Effector CD4-positive, alpha-beta T cell (primary cell): ENCODE data around the gene LMX1B.
A peak's percentile ranks its signal among the peaks of the same experiment; 100 is the strongest.
"Not testable (repeated sequence)": the region's sequence is repeated elsewhere in the genome, so short reads cannot be mapped to it uniquely, and the experiment has no call there.

Source experiments
- DNase-seq: peaks from one replicate; pipeline ENCODE4 v3.0.0-alpha.2; 2020

The LMX1B gene

GRCh38 chr9:126699401-126699881 lies 85.7 kb downstream of the LMX1B start:
- DNase-seq: no peak

- no peak for DNase-seq
Observed at GRCh38 chr9:126700296-126700695, 86.6 kb downstream of the LMX1B start.

- DNase-seq: no peak
Observed at GRCh38 chr9:126700903-126701812, 87.4 kb downstream of the LMX1B start.

DNA sequence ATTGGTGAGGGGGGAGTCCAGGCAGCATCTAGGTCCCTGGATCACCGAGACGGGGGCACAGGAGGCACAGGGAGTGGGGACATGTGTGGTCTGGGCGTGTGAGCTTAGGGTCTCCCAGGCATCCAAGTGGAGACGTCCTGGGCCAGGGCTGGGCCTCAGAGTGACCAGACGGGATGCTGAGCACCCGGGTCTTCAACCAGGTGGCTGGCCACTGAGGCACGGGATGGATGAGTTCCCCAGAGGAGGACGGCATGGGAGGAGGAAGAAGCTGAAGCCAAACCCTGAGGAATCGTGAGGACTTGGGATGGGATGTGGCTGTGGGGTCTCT lies 88.0 kb downstream of the LMX1B start:
- DNase-seq: no peak

DNA sequence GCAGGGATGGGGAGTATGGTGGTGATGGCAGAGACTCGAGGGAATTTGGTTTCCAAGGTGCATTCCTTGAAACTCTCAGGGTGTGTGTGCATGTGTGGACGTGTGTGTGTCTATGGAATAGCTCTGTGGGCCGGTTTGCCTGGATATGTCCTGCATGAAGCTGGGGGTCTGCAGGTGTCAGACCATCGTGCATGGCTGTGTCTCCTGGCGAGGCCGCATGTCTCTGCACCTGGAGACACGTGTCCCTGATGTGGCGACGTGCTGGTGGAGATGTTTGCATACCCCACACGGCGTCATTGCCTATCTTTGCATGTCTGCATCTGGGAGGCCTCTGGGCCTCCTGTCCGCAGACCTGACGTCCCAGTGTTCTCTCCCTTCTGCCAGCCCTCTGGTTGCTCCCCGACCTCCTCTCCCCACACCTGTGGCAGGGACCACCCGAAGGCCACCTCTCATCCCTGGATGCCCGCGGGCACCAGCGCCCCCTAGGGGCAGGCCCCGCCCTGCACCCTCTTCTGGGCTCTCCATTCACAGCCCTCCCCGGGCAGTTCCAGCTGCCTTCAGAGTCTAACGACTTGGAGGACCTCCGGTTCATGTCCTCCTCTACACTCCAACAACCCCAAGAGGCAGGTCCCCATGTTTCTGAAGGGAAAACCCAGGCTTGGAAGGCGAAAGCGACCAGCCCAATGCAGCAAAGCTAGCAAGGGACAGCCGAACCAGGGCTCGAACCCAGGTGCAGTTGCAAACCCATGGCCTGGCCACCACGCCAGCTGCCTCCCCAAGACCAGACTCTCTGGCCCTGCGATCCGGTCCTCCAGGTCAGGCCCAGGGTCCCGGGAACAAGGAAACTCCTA lies 88.6 kb downstream of the LMX1B start:
- DNase-seq: no peak

GRCh38 chr9:126703002-126703865 lies 89.5 kb downstream of the LMX1B start:
- DNase-seq: no peak

DNA sequence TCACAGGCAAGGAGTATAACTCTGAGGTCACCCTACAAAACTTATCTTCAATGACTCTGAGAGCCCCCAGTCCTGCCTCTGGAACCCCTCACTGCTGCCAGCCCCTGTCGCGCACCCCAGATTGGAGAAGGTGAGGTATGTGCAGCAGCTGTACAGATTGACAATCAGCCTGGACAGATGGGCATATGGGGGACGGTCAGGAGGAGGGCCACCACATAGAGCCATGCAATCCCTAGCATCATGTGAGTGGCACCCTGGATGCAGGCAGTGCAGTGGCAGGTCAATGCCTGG lies 90.1 kb downstream of the LMX1B start:
- DNase-seq: no peak

DNA sequence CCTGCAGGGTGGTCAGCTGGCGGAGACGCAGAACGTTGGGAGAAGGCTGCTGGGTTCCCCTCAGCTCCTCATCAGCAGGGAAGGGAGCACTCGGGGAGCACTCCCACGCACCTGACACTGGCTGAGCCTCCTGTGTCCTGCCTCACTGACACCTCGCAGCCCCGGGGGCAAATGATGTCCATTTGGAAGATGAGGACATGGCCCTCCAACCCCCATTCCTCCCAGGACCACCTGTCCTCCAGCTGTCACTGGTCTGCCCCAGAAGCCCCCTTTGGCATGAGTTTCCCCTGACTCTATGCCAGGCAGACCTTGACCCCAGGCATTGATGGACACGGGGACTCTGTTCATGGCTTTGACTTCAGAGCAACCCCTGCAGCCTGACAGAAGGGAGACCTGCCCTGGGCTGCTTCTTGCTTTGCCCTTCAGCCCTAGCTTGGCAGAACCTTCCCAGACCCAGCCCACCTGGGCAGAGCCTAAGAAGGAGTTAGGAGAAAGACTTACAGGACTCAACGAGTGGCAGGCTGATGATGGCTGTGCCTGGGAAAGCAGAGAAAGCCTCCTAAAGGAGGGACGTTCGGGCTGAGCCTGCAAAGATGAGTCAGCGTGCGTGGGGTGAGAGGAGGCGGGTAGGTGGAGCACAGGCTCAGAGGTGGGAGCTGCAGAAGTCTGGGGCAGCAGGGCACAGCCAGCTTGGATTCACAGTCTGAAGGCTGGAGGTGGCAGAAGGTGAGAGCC lies 90.6 kb downstream of the LMX1B start:
- no peak for DNase-seq

DNA sequence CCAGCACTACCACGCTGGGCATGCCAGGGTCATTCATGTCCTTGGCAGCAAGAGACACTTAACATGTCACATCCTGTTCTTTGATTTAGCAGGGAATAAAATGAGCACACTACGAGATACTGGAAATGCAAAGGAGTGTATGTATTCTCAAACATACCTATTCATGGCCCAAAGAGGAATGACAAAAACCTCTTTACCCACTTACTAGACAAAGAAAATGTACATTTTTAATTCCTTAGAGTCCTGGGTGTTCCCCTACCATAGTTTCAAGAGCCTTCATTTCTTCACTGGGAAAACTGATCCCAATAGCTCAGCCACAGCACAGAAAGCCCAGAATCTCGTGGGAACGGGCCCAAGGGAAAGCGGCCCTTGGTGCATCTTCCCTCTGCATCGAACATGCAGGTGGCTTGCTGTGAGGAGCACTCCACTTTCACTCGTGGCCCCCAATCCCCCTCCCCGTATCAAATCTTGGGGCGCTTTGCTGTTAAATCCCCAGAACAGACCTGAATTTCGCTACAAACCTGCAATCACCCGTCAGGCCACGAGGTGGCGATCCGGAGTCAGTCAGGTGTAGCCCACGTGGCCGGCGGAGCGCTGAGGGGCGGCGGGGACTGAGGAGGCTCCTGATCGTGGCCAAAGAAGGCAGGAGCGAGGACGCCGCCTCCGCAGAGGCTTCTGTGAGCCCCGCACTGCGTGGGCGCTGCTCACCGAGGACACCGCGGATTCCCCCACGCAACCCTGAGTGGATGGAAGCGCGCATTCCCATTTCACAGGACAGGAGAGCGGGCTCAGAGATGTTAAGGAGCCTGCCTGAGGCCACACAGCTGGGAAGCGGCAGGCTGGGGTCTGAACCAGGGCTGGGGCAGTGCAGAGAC lies 91.4 kb downstream of the LMX1B start:
- DNase-seq: peak; percentile 80

GRCh38 chr9:126705767-126706697 lies 92.3 kb downstream of the LMX1B start:
- peak; percentile 68 for DNase-seq

DNA sequence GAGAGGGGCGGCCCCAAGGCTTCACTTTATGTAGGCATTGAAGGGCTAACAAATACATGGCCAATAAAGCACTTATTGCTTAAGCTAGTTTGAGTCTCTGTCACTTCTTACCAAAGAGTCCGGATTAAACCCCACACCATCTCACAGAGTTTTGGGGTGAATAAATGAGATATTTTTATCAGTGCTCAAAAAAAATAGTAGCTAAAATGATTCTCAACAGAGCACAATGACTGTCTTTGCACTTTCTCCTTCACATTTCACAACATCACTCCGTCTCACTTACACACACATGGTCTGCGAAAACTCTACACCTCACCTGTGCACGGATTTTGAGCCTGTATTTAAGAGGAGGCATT lies 92.9 kb downstream of the LMX1B start:
- no peak for DNase-seq

DNA sequence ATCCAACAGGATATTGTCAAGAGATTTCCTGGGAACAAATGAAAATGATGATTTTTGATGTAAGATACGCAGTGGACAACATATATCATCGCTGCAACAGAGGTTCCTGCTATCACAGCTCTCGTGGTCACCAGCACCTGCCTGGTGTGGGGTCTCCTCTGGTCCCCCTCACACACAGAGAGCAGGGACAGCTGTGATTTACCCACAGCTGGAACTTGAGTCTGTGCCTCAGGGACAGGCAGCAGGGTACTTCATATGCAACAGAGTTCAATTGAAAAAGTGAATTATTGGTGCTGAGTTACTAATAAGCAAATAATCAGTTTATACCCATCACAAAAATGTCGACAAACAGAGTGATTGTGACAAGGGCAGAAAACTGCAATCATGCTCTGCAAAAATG lies 93.4 kb downstream of the LMX1B start:
- no peak for DNase-seq

DNA sequence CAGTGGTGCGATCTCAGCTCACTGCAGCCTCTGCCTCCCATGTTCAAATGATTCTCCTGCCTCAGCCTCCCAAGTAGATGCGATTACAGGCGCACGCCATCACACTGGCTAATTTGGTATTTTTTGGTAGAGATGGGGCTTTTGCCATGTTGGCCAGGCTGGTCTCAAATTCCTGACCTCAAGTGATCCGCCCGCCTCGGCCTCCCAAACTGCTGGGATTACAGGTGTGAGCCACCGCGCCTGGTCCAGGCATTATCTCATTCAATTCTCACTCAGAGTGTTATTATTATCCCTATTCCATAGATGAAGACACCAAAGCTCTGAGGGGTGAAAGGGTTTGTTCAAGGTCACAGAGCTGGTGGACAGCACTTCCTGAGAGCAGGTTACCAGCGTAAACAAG lies 94.0 kb downstream of the LMX1B start:
- not testable (repeated sequence) for DNase-seq

DNA sequence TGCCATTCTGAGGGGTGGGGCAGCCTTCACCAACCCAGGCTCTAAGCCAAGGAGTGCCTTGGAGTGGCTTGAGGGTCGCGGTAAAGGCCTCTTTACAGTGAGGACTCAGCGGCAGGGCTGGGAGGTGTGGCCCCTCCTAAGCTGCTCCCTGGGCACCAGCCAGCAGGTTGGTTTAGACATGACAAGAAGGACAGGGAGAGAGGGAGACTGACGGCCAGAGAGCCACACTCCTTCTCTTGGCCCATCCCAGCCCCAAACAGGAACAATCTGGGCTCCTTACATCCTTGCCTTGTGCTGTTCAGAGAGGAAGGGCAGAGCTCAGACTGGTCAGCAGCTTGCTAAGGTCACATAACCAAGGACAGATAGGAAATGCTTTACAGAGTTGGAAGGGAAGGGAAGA lies 94.5 kb downstream of the LMX1B start:
- DNase-seq: no peak

DNA sequence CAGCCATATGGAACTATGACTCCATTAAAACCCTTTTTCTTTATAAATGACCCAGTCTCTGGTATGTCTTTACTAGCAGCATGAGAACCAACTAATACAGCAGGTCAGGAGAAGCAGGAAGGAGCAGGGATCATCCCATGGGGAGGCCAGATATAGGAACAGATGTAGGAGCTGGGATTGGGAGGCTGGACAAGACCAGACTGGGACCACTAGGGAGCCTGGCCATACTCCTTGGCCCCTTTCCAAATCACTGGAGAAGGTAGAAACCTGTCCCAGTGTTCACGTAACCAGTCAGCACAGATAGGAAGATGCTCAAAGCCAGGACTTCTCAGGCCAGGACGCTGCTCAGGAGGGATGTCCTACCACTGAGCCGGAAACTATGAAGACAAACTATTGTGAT lies 95.5 kb downstream of the LMX1B start:
- DNase-seq: no peak

DNA sequence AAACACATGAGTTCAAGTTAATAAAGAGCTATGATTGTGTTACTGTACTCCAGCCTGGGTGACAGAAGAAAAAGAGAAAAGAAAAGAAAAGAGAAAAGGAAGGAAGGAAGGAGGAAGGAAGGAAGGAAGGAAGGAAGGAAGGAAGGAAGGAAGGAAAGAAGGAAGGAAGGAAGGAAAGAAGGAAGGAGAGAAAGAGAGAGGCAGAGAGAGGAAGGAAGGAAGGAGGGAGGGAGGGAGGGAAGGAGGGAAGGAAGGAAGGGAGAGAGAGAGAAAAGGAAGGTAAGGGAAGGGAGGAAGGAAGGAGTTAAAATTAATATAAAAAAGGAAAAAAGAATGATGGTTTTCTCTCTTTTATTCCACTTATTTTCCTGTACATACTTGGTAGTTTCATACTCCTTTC lies 101.7 kb downstream of the LMX1B start:
- DNase-seq: no peak

DNA sequence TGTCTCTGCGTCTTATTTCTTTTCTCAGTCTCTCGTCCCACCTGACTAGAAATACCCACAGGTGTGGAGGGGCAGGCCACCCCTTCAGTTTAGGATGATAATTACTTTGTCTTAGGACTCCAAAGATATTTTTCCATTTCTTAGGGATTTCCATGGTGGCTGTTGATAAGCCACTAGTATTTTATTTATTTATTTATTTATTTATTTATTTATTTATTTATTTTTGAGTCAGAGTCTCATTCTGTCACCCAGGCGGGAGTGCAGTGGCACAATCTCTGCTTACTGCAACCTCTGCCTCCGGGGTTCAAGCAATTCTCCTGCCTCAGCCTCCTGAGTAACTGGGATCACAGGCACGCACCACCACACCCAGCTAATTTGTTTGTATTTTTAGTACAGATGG lies 103.7 kb downstream of the LMX1B start:
- not testable (repeated sequence) for DNase-seq

DNA sequence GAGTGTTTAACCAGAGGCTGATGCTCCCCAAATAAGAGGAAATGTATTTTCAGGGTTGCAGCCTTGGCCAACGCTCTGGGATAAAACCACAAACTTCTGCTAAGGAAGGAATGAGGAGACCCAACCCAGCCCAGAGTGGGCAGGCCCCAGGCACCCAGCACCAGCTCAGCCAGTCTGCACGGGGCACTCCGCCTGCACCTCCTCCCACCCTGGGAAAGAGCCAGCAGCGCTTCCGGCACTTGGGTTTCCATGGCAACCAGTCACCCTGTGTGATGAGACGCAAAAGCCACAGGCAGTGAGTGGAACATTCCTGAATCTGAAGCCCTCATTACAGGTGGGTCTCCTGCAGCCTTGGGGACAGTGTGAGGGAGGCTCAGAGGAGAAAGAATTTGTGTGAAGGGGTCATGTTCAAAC lies 105.9 kb downstream of the LMX1B start:
- peak; percentile 83 for DNase-seq

DNA sequence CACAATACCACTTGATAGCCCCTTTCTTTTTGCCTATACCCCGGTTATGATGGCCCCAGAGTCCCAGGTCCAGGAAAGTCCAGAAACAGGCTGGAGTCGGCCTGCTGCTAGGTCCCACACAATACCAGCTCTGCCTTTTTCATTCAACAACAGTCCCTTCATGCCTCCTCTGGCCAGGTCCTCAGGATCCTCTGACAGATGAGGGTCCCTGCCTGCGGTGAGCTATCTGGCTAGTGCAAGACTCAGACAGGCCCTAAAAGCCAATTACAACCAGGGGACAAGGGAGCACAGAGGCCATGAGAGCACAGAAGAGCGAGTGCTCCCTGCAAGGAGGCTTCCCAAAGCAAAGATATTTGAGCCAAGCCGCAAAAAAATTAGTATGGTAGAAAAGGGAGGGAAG lies 106.3 kb downstream of the LMX1B start:
- no peak for DNase-seq
